Large intestine (tissue), 3 donors: Measurements from ENCODE around the gene GRIN2D. TPM values are rescaled to one million over a fixed set of nuclear protein-coding genes. Genes with fewer than 3 reads are reported as not detected.
"Not testable (repeated sequence)": the region's sequence is repeated elsewhere in the genome, so short reads cannot be mapped to it uniquely, and the experiment has no call there.

Source experiments
- DNase-seq, 2 donors: peaks; one replicate each; pipeline versions ENCODE4 v3.0.0 to v3.0.0-alpha.2; 2013
- H3K27ac ChIP-seq: one replicate; pipeline ENCODE4 v1.5.1; 2013; ENCODE audit warnings: low read length
- H3K27me3 ChIP-seq: 2 replicates; pipeline ENCODE4 v1.6.1; 2013; ENCODE audit warnings: low read length; ENCODE audit not compliant: control insufficient read depth, insufficient read depth
- H3K36me3 ChIP-seq: 2 replicates; pipeline ENCODE4 v1.6.1; 2013; ENCODE audit warnings: low read length; ENCODE audit not compliant: control insufficient read depth, insufficient read depth
- H3K4me1 ChIP-seq: one replicate; pipeline ENCODE4 v1.6.1; 2013; ENCODE audit warnings: low read length; ENCODE audit not compliant: control insufficient read depth, insufficient read depth
- H3K4me3 ChIP-seq: one replicate; pipeline ENCODE4 v1.5.1; 2013; ENCODE audit warnings: low read length
- H3K9me3 ChIP-seq: one replicate; pipeline ENCODE4 v1.6.1; 2013; ENCODE audit warnings: mild to moderate bottlenecking, low read depth, low read length, moderate library complexity; ENCODE audit not compliant: control insufficient read depth
- WGBS: methylation state at CpG from one replicate; pipeline ENCODE4 v1.1.5; 2013; ENCODE audit warnings: low lambda C conversion rate; ENCODE audit not compliant: insufficient coverage; 5-methylcytosine and 5-hydroxymethylcytosine counted together
- polyA plus RNA-seq: library from polyadenylated mRNA; unstranded; fragments of 120-200 nt; gene quantifications from one replicate; pipeline ENCODE4 v1.2.1, GENCODE V29; 2013

GRIN2D gene
- polyA plus RNA-seq, 1 donor, result 0.48 TPM

DNA sequence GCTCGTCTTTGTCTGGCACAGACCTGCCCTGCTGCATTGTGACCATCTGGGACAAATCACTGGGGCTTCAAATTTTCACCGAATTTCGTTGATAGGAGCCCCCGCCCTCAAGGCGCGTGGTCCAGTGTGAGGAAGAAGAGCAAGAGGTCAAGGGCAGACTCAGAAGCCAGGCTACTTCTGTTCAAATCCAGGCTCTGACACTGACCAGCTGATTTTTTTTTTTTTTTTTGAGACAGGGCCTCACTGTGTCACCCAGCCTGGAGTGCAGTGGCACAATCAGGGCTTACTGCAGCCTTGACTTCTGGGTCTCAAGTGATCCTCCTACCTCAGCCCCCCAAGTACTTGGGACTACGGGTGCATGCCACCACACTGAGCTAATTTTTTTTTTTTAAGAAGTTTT, 22.1 kb upstream of the GRIN2D start:
- peaks cover 9% of the 10 kb centered on the region for H3K4me1 ChIP-seq
- H3K27ac ChIP-seq, result no peak overlapping the region
- no CpG with 5 or more reads among the region's 7 CpGs for WGBS
- H3K27me3 ChIP-seq, result no peaks in the 10 kb centered on the region
- H3K9me3 ChIP-seq, result no peaks in the 10 kb centered on the region
- DNase-seq, result no peak
- H3K36me3 ChIP-seq, result no peaks in the 10 kb centered on the region
- no peak overlapping the region for H3K4me3 ChIP-seq

DNA sequence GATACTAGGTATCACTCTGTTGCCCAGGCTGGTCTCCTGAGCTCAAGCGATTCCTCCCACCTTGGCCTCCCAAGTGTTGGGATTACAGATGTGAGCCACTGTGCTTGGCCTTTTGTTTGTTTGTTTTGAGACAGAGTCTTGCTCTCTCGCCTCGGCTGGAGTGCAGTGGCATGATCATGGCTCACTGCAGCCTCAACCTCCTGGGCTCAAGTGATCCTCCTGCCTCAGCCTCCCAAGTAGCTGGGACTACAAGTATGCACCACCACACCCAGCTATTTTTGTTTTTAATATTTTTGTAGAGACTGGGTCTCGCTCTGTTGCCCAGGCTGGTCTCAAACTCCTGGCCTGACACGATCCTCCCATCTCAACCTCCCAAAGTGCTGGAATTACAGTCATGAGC, 21.7 kb upstream of the GRIN2D start:
- H3K4me1 ChIP-seq, H3K9me3 ChIP-seq, DNase-seq, H3K27me3 ChIP-seq, H3K36me3 ChIP-seq, H3K4me3 ChIP-seq, H3K27ac ChIP-seq: not testable (repeated sequence)
- WGBS, result no CpG with 5 or more reads among the region's 5 CpGs

DNA sequence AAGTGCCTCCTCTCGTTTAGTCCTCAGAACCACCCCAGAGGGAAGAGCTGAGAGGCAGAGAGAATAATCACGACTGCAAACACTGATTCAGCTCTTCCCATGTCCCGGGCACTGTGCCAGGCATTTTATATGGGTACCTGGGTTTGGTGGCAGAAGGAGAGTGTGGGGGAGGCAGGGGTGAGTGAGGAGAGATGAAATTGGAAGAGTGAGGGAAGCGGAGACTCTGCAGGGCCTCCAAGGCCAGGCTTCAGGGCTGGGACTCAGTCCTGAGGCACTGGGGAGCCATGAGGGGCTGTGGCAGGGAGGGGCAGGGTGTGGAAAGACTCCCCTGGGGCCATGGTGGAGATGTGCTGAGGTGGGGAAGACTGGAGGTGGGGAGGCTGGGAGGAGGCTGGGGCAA, 20.6 kb upstream of the GRIN2D start:
- H3K9me3 ChIP-seq, result no peaks in the 10 kb centered on the region
- no peak overlapping the region for H3K27ac ChIP-seq
- no peak for DNase-seq
- H3K27me3 ChIP-seq, result no peaks in the 10 kb centered on the region
- H3K4me1 ChIP-seq, result peaks cover 9% of the 10 kb centered on the region
- no peaks in the 10 kb centered on the region for H3K36me3 ChIP-seq
- no CpG with 5 or more reads among the region's 4 CpGs for WGBS
- no peak overlapping the region for H3K4me3 ChIP-seq

DNA sequence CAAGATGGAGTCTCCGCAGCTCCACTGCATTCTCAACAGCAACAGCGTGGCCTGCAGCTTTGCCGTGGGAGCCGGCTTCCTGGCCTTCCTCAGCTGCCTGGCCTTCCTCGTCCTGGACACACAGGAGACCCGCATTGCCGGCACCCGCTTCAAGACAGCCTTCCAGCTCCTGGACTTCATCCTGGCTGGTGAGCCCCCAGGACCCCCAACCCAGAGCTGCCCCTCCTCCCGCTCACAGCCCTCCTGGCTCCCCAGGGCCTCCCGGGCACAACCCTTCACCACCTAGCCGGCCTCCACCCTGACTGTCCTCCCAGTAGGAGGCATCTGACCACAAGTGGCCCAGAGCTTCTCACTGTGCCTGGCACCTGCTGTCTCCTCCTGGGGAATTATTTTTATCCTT, 19.9 kb upstream of the GRIN2D start:
- Histone ChIP-seq H3K27me3 (no peaks in the 10 kb centered on the region), H3K9me3 (no peaks in the 10 kb centered on the region), H3K4me3 (no peak overlapping the region), H3K36me3 (no peaks in the 10 kb centered on the region), H3K4me1 (peaks cover 8% of the 10 kb centered on the region), H3K27ac (no peak overlapping the region)
- WGBS, result no CpG with 5 or more reads among the region's 11 CpGs
- no peak for DNase-seq

DNA sequence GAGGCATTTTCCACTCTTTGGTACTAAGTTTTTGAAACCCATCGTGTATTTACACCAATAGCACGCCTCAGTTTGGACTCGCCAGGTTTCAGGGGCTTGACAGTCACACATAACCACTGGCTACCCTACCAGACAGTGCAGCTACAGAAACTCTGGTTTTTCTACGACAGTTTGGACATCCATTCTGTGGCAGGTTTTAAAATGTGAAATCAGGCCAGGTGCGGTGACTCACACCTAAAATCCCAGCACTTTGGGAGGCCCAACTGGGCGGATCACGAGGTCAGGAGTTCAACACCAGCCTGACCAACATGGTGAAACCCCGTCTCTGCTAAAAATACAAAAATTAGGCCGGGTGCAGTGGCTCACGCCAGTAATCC, 15.3 kb upstream of the GRIN2D start:
- Histone ChIP-seq H3K36me3 (peaks cover 16% of the 10 kb centered on the region), H3K4me3 (no peak overlapping the region)
- no CpG with 5 or more reads among the region's 10 CpGs for WGBS

DNA sequence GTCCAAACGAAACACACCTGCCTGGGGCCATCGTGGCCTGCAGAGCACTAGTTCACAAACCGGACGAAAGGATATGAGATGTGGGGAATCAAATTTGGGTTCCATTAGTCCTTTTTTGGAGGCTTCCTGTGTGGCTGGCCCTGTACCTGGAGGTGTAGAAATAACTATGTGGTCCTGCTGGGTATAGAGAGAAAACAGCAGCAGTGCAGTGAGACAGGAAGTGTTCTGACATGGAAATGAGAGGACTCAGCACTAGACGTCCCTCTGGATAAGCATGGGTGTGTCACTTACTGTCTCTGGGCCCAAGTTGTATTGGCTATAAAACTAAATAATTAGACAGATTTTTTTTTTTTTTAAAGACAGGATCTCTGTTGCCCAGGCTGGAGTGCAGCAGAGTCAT, 14.4 kb upstream of the GRIN2D start:
- no peak overlapping the region for H3K27ac ChIP-seq
- DNase-seq, result peak in 1 of 2 donors; percentile 40
- WGBS, result 89% methylated on average over 3 of the region's 5 CpGs

More for the DNA sequence above, 15.3 kb upstream of the GRIN2D start:
- DNase-seq, result no peak
- H3K4me1 ChIP-seq, result peaks cover 3% of the 10 kb centered on the region
- no peaks in the 10 kb centered on the region for H3K9me3 ChIP-seq
- no peaks in the 10 kb centered on the region for H3K27me3 ChIP-seq
- H3K27ac ChIP-seq, result no peak overlapping the region

DNA sequence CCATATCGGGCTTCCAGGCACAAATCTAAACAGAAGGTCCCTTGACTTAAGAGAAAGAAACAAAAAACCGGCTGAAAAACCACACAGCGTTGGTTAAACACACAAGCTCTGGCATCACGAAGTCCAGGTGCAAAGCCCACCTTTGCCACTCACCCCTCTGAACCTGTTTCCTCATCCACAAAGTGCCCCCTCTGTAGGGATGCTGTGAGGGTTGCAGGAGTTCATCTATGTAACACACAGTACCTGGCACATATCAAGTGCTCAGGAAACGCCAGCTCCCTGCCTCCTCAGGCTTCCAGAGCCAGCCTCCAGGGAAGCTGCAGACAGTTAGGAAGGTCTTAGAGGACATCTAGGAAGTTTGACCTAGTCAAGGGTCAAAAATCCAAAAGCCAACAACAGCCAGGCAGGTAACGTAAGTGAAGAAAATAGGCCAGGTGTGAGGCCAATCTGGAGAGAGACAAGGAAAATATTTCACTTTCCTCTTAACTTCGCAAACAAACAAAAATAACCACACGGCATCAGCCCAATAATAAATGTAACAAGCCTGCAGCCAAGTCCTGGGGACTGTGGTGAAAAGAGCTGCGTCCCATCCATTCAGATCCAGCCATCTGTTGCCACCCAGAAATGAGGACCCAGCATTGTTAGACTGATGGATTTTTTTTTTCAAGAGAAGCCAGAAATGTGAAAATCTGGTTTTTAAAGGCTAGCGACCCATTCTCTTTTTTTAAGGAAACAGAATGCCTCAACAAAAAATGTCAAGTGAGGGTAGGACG, 12.1 kb upstream of the GRIN2D start:
- Histone ChIP-seq H3K4me3 (no peak overlapping the region), H3K4me1 (peaks cover 3% of the 10 kb centered on the region), H3K27me3 (no peaks in the 10 kb centered on the region), H3K27ac (no peak overlapping the region), H3K36me3 (peaks cover 46% of the 10 kb centered on the region), H3K9me3 (no peaks in the 10 kb centered on the region)
- DNase-seq, result no peak
- WGBS, result 73% methylated on average over 2 of the region's 11 CpGs

More for the DNA sequence above, 14.4 kb upstream of the GRIN2D start:
- Histone ChIP-seq H3K36me3 (peaks cover 25% of the 10 kb centered on the region), H3K9me3 (no peaks in the 10 kb centered on the region), H3K4me3 (no peak overlapping the region), H3K27me3 (no peaks in the 10 kb centered on the region), H3K4me1 (peaks cover 3% of the 10 kb centered on the region)

DNA sequence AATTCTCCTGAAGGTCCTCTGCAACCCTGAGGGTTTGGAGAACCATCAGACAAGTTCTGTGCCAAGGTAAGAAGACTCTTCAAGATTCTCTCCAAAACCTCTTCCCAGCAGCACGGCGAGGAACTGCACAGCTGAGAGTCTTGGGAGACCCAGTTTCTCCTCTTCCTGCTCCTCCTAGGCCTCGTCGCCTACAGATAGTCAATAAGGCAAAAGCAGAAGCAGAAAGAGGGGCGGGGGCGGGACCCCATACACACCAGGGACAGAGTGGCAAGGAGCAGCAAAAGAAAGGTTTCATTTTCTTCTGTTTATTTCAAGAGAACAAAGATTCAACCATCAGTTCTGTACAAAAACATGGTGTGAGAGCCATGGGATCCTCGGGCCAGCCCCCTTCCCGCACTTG, 11.2 kb upstream of the GRIN2D start:
- no peaks in the 10 kb centered on the region for H3K9me3 ChIP-seq
- no peaks in the 10 kb centered on the region for H3K27me3 ChIP-seq
- peaks cover 3% of the 10 kb centered on the region for H3K4me1 ChIP-seq
- WGBS, result no CpG with 5 or more reads among the region's 8 CpGs
- no peak overlapping the region for H3K4me3 ChIP-seq
- peaks cover 55% of the 10 kb centered on the region for H3K36me3 ChIP-seq
- no peak overlapping the region for H3K27ac ChIP-seq
- no peak for DNase-seq

DNA sequence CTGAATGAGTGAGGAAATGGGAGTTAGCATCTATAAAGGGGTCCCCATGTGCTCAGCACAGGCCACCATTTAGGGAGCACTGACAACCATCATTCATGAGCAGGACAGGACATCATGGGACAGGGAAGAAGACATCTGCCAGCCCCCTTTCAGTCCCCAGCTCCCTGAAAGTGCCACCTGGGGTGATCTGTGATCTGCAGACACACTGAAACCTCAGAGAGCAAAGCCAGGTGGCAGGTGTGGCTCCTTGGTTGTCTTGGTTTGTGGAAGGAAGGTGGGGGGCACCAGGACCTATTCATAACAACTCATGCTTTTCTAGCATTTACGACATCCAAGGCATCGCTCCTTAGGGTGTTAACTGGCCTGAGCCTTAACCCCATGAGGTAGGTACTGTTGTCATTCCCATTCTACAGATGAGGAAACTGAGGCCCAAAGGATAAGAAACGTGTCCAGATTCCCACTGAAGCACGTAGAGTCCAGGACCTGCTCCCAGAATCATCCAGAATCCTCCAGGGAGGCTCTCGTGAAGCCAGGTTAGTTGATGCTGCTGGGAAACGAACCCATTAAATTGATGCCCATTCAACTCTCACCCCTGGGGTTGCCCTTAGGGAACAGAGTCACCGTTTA, 7.9 kb upstream of the GRIN2D start:
- Histone ChIP-seq H3K9me3 (no peaks in the 10 kb centered on the region), H3K4me3 (no peak overlapping the region), H3K27me3 (no peaks in the 10 kb centered on the region), H3K36me3 (peaks cover 69% of the 10 kb centered on the region), H3K4me1 (no peaks in the 10 kb centered on the region), H3K27ac (no peak overlapping the region)
- no peak for DNase-seq
- 80% methylated on average over 1 of the region's 7 CpGs for WGBS

DNA sequence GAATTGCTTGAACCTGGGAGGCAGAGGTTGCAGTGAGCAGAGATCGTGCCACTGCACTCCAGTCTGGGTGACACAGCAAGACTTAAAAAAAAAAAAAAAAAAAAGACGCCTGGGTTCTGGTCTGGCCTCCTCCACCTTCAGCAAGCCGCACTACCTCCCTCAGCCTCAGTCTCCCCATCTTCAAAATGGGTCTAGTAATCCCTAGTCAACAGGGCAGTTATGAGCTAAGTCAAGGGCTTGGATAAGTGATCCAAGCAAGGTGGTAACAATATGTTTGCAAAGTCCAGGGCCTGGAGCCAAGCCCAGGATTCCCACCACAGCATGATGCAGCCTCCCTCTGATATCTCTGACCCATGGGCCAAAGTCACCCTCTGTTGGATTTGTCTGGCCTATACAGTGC, 6.5 kb upstream of the GRIN2D start:
- WGBS, result 100% methylated on average over 1 of the region's 3 CpGs

More for the DNA sequence above, 6.5 kb upstream of the GRIN2D start:
- H3K4me1 ChIP-seq, result no peaks in the 10 kb centered on the region
- no peak overlapping the region for H3K27ac ChIP-seq
- no peak overlapping the region for H3K4me3 ChIP-seq
- no peaks in the 10 kb centered on the region for H3K27me3 ChIP-seq
- no peak for DNase-seq
- H3K36me3 ChIP-seq, result peaks cover 63% of the 10 kb centered on the region
- H3K9me3 ChIP-seq, result no peaks in the 10 kb centered on the region
